HL-60 (cell line): ENCODE measurements around the gene SH3RF3.

ENCODE experiments used
- POLR2AphosphoS5 ChIP-seq: IDR thresholded peaks from 2 replicates; pipeline ENCODE4 v1.6.1; 2012; ENCODE audit warnings: low read depth
- SPI1 ChIP-seq: IDR thresholded peaks from 2 replicates; pipeline ENCODE4 v1.6.1; 2012; ENCODE audit warnings: low read depth, mild to moderate bottlenecking, borderline replicate concordance
- TF ChIP-seq, protein P1 (sequence below): IDR thresholded peaks from one replicate; pipeline ENCODE4 v1.5.1; 2011; ENCODE audit warnings: low read length, control low read depth, inconsistent platforms; ENCODE audit not compliant: insufficient read depth

GRCh38 chr2:109376796-109377495 lies 247.9 kb downstream of the SH3RF3 start:
- TF ChIP-seq, protein P1, sequence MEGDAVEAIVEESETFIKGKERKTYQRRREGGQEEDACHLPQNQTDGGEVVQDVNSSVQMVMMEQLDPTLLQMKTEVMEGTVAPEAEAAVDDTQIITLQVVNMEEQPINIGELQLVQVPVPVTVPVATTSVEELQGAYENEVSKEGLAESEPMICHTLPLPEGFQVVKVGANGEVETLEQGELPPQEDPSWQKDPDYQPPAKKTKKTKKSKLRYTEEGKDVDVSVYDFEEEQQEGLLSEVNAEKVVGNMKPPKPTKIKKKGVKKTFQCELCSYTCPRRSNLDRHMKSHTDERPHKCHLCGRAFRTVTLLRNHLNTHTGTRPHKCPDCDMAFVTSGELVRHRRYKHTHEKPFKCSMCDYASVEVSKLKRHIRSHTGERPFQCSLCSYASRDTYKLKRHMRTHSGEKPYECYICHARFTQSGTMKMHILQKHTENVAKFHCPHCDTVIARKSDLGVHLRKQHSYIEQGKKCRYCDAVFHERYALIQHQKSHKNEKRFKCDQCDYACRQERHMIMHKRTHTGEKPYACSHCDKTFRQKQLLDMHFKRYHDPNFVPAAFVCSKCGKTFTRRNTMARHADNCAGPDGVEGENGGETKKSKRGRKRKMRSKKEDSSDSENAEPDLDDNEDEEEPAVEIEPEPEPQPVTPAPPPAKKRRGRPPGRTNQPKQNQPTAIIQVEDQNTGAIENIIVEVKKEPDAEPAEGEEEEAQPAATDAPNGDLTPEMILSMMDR: no peak
- TF ChIP-seq POLR2AphosphoS5 (no peak), SPI1 (no peak)
